Measurements from ENCODE around the gene SPANXD. TPM values are rescaled to one million over a fixed set of nuclear protein-coding genes. Genes with fewer than 3 reads are reported as not detected.

The SPANXD gene
- total RNA-seq, 1 donor from 2014 or later, result not detected

DNA sequence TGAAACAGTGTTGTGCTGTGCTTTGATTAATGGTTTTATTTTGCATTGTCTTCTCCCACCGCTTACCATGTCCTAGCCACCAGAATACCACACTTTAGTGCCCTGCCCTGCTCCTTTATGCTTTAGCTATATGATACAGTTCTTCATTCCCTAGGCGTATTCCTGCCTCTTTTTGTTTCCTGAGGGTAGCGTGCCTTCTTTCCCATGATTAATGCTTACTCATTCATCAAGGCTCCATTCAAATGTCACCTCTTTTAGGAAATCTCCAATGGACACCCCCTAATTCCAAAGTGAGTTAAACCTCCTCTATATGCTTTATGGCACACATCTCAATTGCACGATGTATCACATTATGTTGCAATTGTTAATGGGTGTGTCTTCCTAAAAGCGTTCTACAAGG lies 46.3 kb downstream of the SPANXD start:
- Histone ChIP-seq H3K36me3 (no peaks in the 10 kb centered on the region), H3K27me3 (no peaks in the 10 kb centered on the region), H3K4me3 (no peak overlapping the region), H3K4me1 (no peaks in the 10 kb centered on the region), H3K9me3 (no peaks in the 10 kb centered on the region), H3K27ac (no peak overlapping the region)
- TF ChIP-seq CTCF (IDR thresholded peaks at IDR 0.05), result no peak
- intact Hi-C loops (cut with DNase I), result no loop called here
- ATAC-seq, result no peak
- DNase-seq, result no peak

Other genes with a start within 250 kb of the SPANXD start
- not detected for gene SPANXA1, start 114.0 kb downstream of the SPANXD start, total RNA-seq
- not detected for gene SPANXA2, start 109.0 kb downstream of the SPANXD start, total RNA-seq
- not detected for gene MAGEC3, start 139.6 kb upstream of the SPANXD start, total RNA-seq
- gene MAGEC1, start 205.2 kb upstream of the SPANXD start, total RNA-seq, result not detected

Data from upper lobe of right lung (tissue), 1 donor.